DMS 273 treated with DMSO at 0.1 percent for 48 hours (cell line): ENCODE data around the gene LAMTOR4.
A peak's percentile ranks its signal among the peaks of the same experiment; 100 is the strongest.

Source experiments
- DNase-seq: peaks from one replicate; lab custom pipeline; 2025; lab: John Stamatoyannopoulos, UW

LAMTOR4 gene

GRCh38 chr7:100148559-100149328 lies at the start of gene LAMTOR4:
Gene LAMTOR4, plus strand, starts transcription at chr7:100148918. Its CDS starts 55 bp downstream, at chr7:100148973.
- DNase-seq = peak; percentile 99

GRCh38 chr7:100099452-100099851 lies 49.3 kb upstream of the LAMTOR4 start:
- no peak for DNase-seq

GRCh38 chr7:100100420-100101015 lies 48.2 kb upstream of the LAMTOR4 start:
- peak; percentile 75 for DNase-seq

GRCh38 chr7:100101016-100101862 lies 47.5 kb upstream of the LAMTOR4 start, which contains the start of the genes AP4M1 and MCM7:
Gene AP4M1, plus strand, starts transcription at chr7:100101643. Its CDS starts 72 bp downstream, at chr7:100101715.
Gene MCM7, minus strand, starts transcription at chr7:100101397. Its CDS starts 103 bp downstream, at chr7:100101294.
- peak; percentile 99 for DNase-seq

- DNase-seq = no peak
These were observed 45.5 kb upstream of the LAMTOR4 start for GRCh38 chr7:100102950-100103840.

DNA sequence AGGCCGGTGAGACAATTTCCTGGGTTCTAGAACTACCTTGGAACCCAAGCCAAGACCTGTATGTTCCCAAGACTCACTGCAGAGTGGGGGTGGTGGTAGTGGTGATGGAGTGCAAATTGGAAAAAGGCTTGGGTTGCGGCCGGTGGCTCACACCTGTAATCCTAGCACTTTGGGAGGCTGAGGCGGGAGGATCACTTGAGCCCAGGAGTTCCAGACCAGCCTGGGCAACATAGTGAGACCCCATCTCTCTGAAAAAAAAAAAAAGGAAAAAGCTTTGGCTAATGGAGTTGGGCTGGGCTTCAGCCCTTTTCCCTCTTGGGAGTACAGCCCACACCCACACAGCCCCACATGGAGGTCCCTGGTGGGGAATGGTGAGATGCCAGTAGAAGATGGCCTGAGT lies 43.2 kb upstream of the LAMTOR4 start:
- DNase-seq = no peak

DNA sequence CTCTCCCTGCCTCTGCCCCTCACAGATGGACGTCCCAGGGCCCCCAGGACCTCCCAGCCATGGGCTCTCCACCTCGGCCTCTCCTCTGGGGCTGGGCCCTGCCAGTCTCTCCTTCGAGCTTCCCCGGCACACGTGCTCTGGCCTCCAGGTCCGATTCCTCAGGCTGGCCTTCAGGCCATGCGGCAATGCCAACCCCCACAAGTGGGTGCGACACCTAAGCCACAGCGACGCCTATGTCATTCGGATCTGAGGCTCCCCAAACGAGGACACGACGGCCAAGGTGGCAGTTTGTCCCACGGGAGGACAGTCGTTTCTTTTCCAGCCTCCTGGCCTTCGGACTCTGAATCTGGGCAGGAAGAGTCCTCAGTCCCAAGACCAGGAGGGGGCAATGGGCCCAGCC lies 42.1 kb upstream of the LAMTOR4 start:
- no peak for DNase-seq

DNA sequence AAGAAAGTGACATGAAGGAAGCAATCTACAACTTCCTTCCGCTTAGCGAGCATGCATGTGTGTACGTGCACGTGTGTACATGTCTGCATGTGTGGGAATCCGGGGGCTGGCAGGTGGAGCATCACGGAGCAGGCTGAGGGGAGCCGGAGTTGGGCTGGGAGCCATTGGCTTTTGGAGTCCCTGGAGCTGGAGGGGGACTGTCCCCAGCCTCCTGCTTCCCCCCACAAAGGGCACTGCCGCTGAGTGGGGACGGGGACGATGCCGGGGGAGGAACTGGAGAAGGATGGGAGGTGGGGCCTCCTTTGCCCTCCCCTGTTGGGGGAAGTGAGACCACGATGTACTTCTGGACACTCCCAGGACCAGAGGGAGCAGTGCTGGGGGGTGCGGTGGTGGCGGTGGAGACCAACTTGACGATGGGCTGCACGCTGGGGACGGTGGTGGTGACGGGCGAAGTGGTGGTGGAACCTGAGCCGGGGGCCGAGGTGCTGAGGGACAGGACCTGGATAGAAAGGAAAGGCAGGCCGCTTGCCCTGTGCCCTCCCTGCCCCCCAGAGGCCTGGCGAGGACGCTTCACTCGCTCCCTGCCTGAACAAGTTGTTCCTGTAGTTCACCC lies 41.5 kb upstream of the LAMTOR4 start:
- DNase-seq = no peak

DNA sequence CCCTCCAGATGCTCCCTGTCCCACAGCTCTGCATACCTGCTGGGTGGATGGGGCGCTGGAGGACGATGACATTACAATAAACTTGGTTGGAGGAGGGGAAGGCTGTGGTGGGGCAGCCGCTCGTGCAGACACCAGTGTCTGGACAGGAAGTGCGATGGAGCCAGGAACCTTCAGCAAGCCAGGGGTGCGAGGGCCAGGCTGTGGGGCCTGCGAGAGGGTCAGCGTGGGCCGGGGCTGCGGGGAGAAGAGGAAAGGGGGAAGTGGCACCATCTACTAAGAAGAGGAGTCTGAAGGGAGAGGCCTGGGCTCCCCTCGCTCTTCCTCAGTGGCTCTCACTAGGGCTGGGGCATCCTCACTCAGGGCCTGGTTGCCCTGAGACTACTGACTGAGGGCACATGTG lies 40.8 kb upstream of the LAMTOR4 start:
- no peak for DNase-seq

GRCh38 chr7:100109521-100110163 lies 39.1 kb upstream of the LAMTOR4 start:
- no peak for DNase-seq

GRCh38 chr7:100111156-100111555 lies 37.6 kb upstream of the LAMTOR4 start:
- no peak for DNase-seq

DNA sequence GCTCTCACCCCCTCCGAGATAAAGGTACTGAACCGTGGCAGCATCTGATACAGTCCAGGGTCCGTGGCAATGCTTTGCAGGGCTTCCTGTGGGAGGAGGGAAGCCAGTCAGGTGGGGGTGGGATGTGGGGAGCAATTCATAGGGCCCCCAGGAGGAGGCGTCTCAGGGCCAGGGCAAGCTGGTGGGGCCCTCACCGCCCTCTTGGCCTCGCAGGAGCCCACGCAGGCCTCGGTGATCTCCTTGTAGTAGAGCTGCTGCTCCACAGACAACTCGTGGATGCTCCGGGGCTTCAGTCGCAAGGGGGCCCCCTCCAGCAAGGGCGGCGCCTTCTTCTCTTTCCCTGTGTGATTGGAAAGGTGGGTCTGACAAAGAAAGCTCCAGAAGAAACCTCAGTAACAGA lies 36.8 kb upstream of the LAMTOR4 start:
- no peak for DNase-seq

- DNase-seq = no peak
These were observed 33.7 kb upstream of the LAMTOR4 start for GRCh38 chr7:100115026-100115425.

- no peak for DNase-seq
These were observed 30.2 kb upstream of the LAMTOR4 start for GRCh38 chr7:100118388-100119071.

- peak; percentile 97 for DNase-seq
These were observed 29.4 kb upstream of the LAMTOR4 start, which contains the start of the genes CNPY4 and TAF6 for GRCh38 chr7:100119072-100119969. Gene CNPY4, plus strand, starts transcription at chr7:100119634. Its CDS starts 111 bp downstream, at chr7:100119745. Gene TAF6, minus strand, starts transcription at chr7:100119358. Its CDS starts 5,149 bp downstream, at chr7:100114209.

GRCh38 chr7:100119970-100120732 lies 28.6 kb upstream of the LAMTOR4 start:
- DNase-seq = peak; percentile 78

DNA sequence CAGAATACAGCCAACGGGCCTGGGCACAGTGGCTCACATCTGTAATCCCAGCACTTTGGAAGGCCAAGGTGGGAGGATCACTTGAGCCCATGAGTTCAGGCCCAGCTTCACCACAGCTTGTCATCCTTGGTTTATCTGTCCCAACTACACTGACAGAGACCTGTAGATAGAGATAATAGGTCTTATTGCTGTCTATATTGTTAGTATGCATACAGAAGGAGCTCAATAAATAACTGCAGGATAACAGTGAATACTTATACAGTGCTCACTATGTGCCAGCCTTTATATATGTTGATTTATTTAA lies 28.0 kb upstream of the LAMTOR4 start:
- DNase-seq = no peak

DNA sequence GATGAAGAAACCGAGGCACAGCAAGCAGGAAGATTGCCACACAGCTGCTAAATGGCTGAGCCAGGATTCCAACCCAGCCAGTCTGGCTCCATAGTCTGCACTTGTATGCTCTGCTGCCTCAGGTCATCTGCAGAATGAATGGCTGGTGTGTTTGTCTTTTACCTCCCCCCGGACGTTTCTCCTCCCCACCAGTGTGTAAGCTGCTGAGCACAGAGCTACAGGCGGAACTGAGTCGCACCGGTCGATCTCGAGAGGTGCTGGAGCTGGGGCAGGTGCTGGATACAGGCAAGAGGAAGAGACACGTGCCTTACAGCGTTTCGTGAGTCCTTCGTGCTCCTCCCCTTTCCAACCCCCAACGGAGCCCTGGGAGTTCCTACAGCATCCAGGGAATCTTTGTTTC lies 26.7 kb upstream of the LAMTOR4 start:
- DNase-seq = no peak
